ENCODE data around the gene CDH13.

- TF ChIP-seq CTCF (IDR thresholded peaks at IDR 0.05; ENCODE audit: borderline replicate concordance, extremely low read depth, low read length, poor library complexity, severe bottlenecking) (no peak), EZH2 (IDR thresholded peaks at IDR 0.05; ENCODE audit: borderline replicate concordance, low read depth, low read length, severe bottlenecking) (no peak)
Measured at GRCh38 chr16:82960918-82961317, 334.1 kb downstream of the CDH13 start.
